GM12892 (cell line): ENCODE measurements around the gene MORC1.

Source experiments
- POLR2A ChIP-seq: IDR thresholded peaks from 2 replicates; pipeline ENCODE4 v1.6.1; 2011; ENCODE audit warnings: low read depth, low read length, control low read depth
- POLR2AphosphoS5 ChIP-seq: IDR thresholded peaks from 2 replicates; pipeline ENCODE4 v1.6.1; 2011; ENCODE audit warnings: low read depth, low read length, control low read depth
- TAF1 ChIP-seq: IDR thresholded peaks from 2 replicates; pipeline ENCODE4 v1.6.1; 2011; ENCODE audit warnings: low read depth, mild to moderate bottlenecking, control low read depth, low read length, borderline replicate concordance

GRCh38 chr3:108951820-108952501, 166.0 kb downstream of the MORC1 start:
- no peak for TF ChIP-seq POLR2A
- TF ChIP-seq TAF1 = no peak
- TF ChIP-seq POLR2AphosphoS5 = no peak
